ENCODE results near the gene TICAM1.
"Not testable (repeated sequence)": the region's sequence is repeated elsewhere in the genome, so short reads cannot be mapped to it uniquely, and the experiment has no call there.

TICAM1 gene

DNA sequence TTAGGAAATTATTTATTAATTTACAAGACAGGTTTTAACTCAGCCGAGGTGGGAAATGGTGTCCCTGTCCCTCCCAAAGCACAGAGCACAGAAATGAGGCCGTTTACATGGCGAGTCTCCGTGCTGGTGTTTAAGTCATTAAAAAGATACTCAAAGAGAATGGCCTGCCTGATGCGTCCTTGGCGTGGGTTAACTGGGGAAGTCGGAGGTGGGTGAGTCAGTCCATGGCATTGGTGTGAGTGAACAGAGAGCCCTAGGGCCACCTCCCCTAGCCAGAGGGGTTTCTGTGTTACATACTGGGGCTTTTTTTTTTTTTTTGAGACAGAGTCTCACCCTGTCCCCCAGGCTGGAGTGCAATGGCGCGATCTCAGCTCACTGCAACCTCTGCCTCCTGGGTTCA is 36.1 kb downstream of the TICAM1 start:
- Histone ChIP-seq H3K9ac (ENCODE audit: low read depth, low read length) (no peak overlapping the region), H3K9me3 (ENCODE audit: control insufficient read depth, insufficient read depth, low read length) (no peaks in the 10 kb centered on the region), H3K36me3 (ENCODE audit: control insufficient read depth, insufficient read depth, low read length) (peaks cover 14% of the 10 kb centered on the region), H3K4me3 (ENCODE audit: low read depth, low read length) (no peak overlapping the region), H3K4me1 (ENCODE audit: control insufficient read depth, insufficient read depth, low read length) (no peaks in the 10 kb centered on the region), H3K27me3 (ENCODE audit: control insufficient read depth, insufficient read depth, low read length) (no peaks in the 10 kb centered on the region)

DNA sequence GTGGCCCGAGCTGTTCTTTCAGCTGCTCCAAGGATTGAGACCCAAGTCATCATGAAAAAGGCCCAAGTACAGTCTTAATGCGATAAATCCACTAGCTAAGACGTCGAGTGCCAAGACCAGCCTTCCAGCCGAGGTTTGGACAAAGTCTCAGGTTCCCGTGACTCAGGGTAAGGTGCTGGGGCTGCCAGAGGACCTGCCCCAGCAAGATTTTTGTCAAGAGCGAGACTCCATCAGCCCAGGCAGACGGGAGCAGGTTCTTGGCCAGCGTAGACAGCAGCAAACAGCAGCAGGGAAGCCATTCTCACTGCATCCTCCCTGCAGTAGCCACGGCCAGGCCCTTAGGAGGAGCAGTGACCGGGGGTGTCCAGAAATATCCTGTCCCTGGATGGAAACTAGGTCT is 36.5 kb downstream of the TICAM1 start:
- Histone ChIP-seq H3K9ac (ENCODE audit: low read depth, low read length) (no peak overlapping the region), H3K4me3 (ENCODE audit: low read depth, low read length) (no peak overlapping the region), H3K27me3 (ENCODE audit: control insufficient read depth, insufficient read depth, low read length) (no peaks in the 10 kb centered on the region), H3K9me3 (ENCODE audit: control insufficient read depth, insufficient read depth, low read length) (no peaks in the 10 kb centered on the region), H3K4me1 (ENCODE audit: control insufficient read depth, insufficient read depth, low read length) (no peaks in the 10 kb centered on the region), H3K36me3 (ENCODE audit: control insufficient read depth, insufficient read depth, low read length) (peaks cover 14% of the 10 kb centered on the region)

DNA sequence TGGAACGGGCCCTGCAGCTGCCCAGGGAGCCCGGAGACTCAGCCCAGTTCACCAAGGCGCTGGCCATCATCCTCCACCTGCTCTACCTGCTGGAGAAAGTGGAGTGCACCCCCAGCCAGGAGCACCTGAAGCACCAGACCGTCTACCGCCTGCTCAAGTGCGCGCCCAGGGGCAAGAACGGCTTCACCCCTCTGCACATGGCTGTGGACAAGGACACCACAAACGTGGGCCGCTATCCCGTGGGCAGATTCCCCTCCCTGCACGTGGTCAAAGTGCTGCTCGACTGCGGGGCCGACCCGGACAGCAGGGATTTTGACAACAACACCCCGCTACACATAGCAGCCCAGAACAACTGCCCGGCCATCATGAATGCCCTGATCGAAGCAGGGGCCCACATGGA is 38.2 kb downstream of the TICAM1 start:
- not testable (repeated sequence) for H3K4me3 ChIP-seq (ENCODE audit: low read depth, low read length); H3K4me1 ChIP-seq (ENCODE audit: control insufficient read depth, insufficient read depth, low read length); H3K9ac ChIP-seq (ENCODE audit: low read depth, low read length); H3K27me3 ChIP-seq (ENCODE audit: control insufficient read depth, insufficient read depth, low read length); H3K9me3 ChIP-seq (ENCODE audit: control insufficient read depth, insufficient read depth, low read length)
- H3K36me3 ChIP-seq (ENCODE audit: control insufficient read depth, insufficient read depth, low read length) = peaks cover 14% of the 10 kb centered on the region

DNA sequence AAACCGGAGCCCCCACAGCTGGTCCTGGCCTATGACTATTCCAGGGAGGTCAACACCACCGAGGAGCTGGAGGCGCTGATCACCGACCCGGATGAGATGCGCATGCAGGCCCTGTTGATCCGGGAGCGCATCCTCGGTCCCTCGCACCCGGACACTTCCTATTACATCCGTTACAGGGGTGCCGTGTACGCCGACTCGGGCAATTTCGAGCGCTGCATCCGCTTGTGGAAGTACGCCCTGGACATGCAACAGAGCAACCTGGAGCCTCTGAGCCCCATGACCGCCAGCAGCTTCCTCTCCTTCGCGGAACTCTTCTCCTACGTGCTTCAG is 38.7 kb downstream of the TICAM1 start:
- H3K9me3 ChIP-seq (ENCODE audit: control insufficient read depth, insufficient read depth, low read length); H3K9ac ChIP-seq (ENCODE audit: low read depth, low read length); H3K27me3 ChIP-seq (ENCODE audit: control insufficient read depth, insufficient read depth, low read length); H3K4me1 ChIP-seq (ENCODE audit: control insufficient read depth, insufficient read depth, low read length): not testable (repeated sequence)
- Histone ChIP-seq H3K4me3 (ENCODE audit: low read depth, low read length) (peak overlapping the region; percentile 73), H3K36me3 (ENCODE audit: control insufficient read depth, insufficient read depth, low read length) (peaks cover 14% of the 10 kb centered on the region)

DNA sequence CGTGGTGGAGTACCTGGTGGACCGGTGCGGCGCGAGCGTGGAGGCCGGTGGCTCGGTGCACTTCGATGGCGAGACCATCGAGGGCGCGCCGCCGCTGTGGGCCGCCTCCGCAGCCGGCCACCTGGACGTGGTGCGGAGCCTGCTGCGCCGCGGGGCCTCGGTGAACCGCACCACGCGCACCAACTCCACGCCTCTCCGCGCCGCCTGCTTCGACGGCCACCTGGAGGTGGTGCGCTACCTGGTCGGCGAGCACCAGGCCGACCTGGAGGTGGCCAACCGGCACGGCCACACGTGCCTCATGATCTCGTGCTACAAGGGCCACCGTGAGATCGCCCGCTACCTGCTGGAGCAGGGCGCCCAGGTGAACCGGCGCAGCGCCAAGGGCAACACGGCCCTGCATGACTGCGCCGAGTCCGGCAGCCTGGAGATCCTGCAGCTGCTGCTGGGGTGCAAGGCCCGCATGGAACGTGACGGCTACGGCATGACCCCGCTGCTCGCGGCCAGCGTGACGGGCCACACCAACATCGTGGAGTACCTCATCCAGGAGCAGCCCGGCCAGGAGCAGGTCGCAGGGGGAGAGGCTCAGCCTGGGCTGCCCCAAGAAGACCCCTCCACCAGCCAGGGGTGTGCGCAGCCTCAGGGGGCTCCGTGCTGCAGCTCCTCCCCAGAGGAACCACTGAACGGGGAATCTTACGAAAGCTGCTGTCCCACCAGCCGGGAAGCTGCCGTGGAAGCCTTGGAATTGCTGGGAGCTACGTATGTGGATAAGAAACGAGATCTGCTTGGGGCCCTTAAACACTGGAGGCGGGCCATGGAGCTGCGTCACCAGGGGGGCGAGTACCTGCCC is 39.3 kb downstream of the TICAM1 start:
- H3K9me3 ChIP-seq (ENCODE audit: control insufficient read depth, insufficient read depth, low read length); H3K4me1 ChIP-seq (ENCODE audit: control insufficient read depth, insufficient read depth, low read length); H3K27me3 ChIP-seq (ENCODE audit: control insufficient read depth, insufficient read depth, low read length): not testable (repeated sequence)
- Histone ChIP-seq H3K9ac (ENCODE audit: low read depth, low read length) (peak overlapping the region; percentile 93), H3K36me3 (ENCODE audit: control insufficient read depth, insufficient read depth, low read length) (peaks cover 14% of the 10 kb centered on the region), H3K4me3 (ENCODE audit: low read depth, low read length) (peak overlapping the region; percentile 73)

DNA sequence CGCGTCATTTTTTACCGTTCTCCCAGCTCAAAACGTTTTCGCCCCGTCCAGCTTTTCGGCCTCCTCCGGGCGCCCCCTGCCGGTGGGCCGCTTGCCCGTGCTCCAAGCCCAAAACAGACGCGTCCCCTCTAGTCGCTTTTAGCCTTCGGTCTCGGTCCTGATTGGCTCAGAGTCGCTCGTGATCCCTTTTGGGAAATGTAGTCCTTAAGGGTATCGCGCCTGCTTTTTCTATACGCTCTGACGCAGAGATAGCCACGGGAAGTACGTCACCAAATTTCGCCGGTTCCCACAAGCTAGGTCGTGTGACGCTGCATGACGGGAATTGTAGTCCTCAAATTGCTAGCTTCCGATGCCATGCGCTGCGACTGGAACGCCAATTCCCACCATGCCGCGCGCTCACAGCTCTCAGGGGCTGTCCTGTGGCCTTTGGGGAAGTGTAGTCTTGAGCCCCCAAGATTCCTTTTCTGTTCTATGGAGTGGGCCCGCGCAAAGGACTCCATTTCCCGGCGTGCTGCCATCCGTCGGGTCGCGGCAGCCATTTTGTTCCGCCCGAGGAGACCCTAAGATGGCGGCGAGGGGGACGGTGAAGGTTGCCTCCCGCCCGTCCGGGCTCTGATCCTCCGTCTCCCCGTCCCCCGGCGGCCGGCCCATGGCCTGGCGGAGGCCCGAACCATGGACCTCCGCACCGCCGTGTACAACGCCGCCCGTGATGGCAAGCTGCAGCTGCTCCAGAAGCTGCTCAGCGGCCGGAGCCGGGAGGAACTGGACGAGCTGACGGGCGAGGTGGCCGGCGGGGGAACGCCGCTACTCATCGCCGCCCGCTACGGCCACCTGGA is 40.1 kb downstream of the TICAM1 start, which contains the start of gene FEM1A:
Gene FEM1A (plus strand): TSS at position 552 of the 836 bp plus-strand sequence. CDS start 121 bp downstream, at position 673.
- H3K4me1 ChIP-seq (ENCODE audit: control insufficient read depth, insufficient read depth, low read length) = no peaks in the 10 kb centered on the region
- H3K27me3 ChIP-seq (ENCODE audit: control insufficient read depth, insufficient read depth, low read length) = no peaks in the 10 kb centered on the region
- H3K9me3 ChIP-seq (ENCODE audit: control insufficient read depth, insufficient read depth, low read length) = no peaks in the 10 kb centered on the region

DNA sequence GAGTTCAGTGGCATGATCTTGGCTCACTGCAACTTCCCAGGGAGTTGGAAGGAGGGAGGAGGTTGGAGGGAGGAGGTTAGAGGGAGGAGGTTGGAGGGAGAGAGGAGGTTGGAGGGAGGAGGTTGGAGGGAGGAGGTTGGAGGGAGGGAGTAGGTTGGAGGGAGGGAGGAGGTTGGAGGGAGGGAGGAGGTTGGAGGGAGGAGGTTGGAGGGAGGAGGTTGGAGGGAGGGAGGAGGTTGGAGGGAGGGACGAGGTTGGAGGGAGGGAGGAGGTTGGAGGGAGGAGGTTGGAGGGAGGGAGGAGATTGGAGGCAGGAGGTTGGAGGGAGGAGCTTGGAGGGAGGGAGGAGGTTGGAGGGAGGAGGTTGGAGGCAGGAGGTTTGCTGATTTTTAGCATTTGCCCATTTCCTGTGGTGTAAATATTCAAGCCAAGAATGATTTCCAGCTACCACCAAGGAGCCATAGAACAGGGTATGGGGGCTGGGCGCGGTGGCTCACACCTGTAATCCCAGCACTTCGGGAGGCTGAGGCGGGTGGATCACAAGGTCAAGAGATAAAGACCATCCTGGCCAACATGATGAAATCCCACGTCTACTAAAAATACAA is 45.0 kb downstream of the TICAM1 start:
- H3K9me3 ChIP-seq (ENCODE audit: control insufficient read depth, insufficient read depth, low read length); H3K27me3 ChIP-seq (ENCODE audit: control insufficient read depth, insufficient read depth, low read length); H3K4me1 ChIP-seq (ENCODE audit: control insufficient read depth, insufficient read depth, low read length); H3K9ac ChIP-seq (ENCODE audit: low read depth, low read length); H3K36me3 ChIP-seq (ENCODE audit: control insufficient read depth, insufficient read depth, low read length); H3K4me3 ChIP-seq (ENCODE audit: low read depth, low read length): not testable (repeated sequence)

More for the DNA sequence above, 40.1 kb downstream of the TICAM1 start, which contains the start of gene FEM1A:
- peak within 1 kb of the TSS; percentile 93 for H3K9ac ChIP-seq (ENCODE audit: low read depth, low read length)
- H3K36me3 ChIP-seq (ENCODE audit: control insufficient read depth, insufficient read depth, low read length) = peaks cover 14% of the 10 kb centered on the region
- H3K4me3 ChIP-seq (ENCODE audit: low read depth, low read length) = peak within 1 kb of the TSS; percentile 73

DNA sequence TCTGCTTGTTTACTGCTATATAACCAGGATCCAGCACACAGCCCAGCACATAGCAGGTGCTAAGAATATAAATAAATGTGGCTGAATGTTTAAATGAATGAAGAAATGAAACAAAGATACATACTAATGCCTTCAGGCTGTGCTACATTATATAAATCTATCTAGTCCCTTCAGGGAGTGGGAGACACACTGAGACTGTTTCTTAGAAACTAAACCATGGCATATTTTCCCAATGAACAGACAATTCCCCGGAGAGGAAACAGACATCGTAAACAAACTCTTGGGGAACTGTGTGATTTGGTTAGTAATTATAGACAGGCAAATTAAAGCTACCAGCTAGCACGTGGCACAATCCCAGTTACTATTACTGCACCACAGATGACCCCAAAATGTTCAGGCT is 49.7 kb downstream of the TICAM1 start:
- Histone ChIP-seq H3K4me3 (ENCODE audit: low read depth, low read length) (no peak overlapping the region), H3K27me3 (ENCODE audit: control insufficient read depth, insufficient read depth, low read length) (no peaks in the 10 kb centered on the region), H3K36me3 (ENCODE audit: control insufficient read depth, insufficient read depth, low read length) (no peaks in the 10 kb centered on the region), H3K4me1 (ENCODE audit: control insufficient read depth, insufficient read depth, low read length) (no peaks in the 10 kb centered on the region), H3K9ac (ENCODE audit: low read depth, low read length) (no peak overlapping the region), H3K9me3 (ENCODE audit: control insufficient read depth, insufficient read depth, low read length) (no peaks in the 10 kb centered on the region)

DNA sequence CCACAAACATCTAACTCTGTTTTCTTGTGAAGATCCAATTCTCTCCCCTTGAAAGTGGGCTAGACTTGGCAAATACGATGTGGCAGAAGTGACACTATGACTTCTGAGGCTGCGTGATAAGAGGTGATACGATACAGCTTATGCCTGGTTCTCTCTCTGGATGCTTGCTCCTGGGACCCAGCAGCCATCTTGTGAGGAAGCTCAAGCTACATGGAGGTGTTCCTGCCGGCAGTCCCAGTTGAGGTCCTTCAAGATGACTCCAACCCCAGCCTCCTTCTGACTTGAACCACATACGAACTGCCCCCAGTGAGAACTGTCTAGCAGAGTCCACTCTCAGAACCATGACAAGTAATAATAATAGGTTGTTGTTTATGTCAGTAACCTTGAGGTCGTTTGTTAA is 50.7 kb downstream of the TICAM1 start:
- H3K9me3 ChIP-seq (ENCODE audit: control insufficient read depth, insufficient read depth, low read length) = no peaks in the 10 kb centered on the region
- H3K36me3 ChIP-seq (ENCODE audit: control insufficient read depth, insufficient read depth, low read length) = no peaks in the 10 kb centered on the region
- no peaks in the 10 kb centered on the region for H3K4me1 ChIP-seq (ENCODE audit: control insufficient read depth, insufficient read depth, low read length)
- H3K9ac ChIP-seq (ENCODE audit: low read depth, low read length) = no peak overlapping the region
- H3K27me3 ChIP-seq (ENCODE audit: control insufficient read depth, insufficient read depth, low read length) = no peaks in the 10 kb centered on the region
- no peak overlapping the region for H3K4me3 ChIP-seq (ENCODE audit: low read depth, low read length)

DNA sequence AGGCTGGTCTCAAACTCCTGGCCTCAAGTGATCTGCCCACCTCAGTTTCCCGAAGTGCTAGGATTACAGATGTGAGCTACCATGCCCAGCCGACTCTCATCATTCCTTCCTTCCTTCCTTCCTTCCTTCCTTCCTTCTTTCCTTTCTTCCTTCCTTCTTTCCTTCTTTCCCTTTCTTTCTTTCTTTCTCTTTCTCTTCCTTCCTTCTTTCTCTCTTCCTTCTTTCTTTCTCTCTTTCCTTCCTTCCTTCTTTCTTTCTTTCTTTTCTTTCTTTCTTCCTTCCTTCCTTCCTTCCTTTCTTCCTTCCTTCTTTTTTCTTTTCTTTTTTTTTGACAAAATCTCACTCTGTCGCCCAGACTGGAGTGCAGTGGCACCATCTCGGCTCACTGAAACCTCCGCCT is 53.4 kb downstream of the TICAM1 start:
- H3K4me1 ChIP-seq (ENCODE audit: control insufficient read depth, insufficient read depth, low read length) = not testable (repeated sequence)

DNA sequence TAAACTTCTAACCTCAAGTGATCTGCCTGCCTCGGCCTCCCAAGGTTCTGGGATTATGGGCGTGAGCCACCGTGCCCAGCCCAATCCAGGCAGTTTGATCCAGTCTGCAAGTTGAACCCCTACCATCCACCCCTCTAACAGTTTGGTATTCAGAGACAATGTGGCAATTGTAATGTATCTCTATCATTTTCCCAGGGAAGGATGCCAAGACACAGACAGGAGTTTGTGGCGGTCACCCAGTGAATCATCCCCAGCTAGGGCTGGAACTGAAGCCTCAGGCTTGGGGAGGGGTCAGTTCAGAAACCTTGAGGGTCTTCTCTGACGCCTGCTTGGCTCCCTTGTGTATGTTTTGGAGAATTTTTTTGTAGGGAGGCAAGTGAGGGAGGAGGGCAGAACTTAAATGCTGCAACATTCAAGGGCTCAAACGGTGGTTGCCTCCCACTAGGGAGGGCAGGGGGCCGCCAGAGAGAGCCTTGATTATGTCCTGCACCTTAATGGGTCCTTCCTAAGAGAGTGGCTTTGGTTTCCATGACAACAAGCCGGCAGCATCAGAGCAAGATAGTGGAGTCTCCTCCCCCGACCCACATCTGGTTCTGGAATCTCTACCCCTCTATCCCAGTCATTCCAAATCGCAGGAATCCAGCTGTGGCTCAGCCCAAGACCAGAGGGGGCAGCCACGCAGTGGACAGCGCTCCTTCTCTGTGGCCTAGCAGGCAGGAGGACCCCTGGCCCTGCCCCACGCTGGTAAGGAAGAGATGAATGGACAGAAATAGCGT is 54.9 kb downstream of the TICAM1 start:
- H3K4me3 ChIP-seq (ENCODE audit: low read depth, low read length) = no peak overlapping the region
- no peaks in the 10 kb centered on the region for H3K9me3 ChIP-seq (ENCODE audit: control insufficient read depth, insufficient read depth, low read length)
- no peak overlapping the region for H3K9ac ChIP-seq (ENCODE audit: low read depth, low read length)
- H3K4me1 ChIP-seq (ENCODE audit: control insufficient read depth, insufficient read depth, low read length) = no peaks in the 10 kb centered on the region
- no peaks in the 10 kb centered on the region for H3K36me3 ChIP-seq (ENCODE audit: control insufficient read depth, insufficient read depth, low read length)
- H3K27me3 ChIP-seq (ENCODE audit: control insufficient read depth, insufficient read depth, low read length) = peaks cover 11% of the 10 kb centered on the region

More for the DNA sequence above, 53.4 kb downstream of the TICAM1 start:
- H3K36me3 ChIP-seq (ENCODE audit: control insufficient read depth, insufficient read depth, low read length); H3K9me3 ChIP-seq (ENCODE audit: control insufficient read depth, insufficient read depth, low read length); H3K9ac ChIP-seq (ENCODE audit: low read depth, low read length); H3K4me3 ChIP-seq (ENCODE audit: low read depth, low read length); H3K27me3 ChIP-seq (ENCODE audit: control insufficient read depth, insufficient read depth, low read length): not testable (repeated sequence)

Measured in iPS-15b (cell line).